ENCODE results near the gene C1QTNF4.
"Not testable (repeated sequence)": the region's sequence is repeated elsewhere in the genome, so short reads cannot be mapped to it uniquely, and the experiment has no call there.

The C1QTNF4 gene

GRCh38 chr11:47564933-47565339, 29.3 kb downstream of the C1QTNF4 start:
- DNase-seq: no peak

- DNase-seq: not testable (repeated sequence)
These were observed 29.8 kb downstream of the C1QTNF4 start for GRCh38 chr11:47564366-47564765.

- not testable (repeated sequence) for DNase-seq
These were observed 31.8 kb downstream of the C1QTNF4 start for GRCh38 chr11:47562393-47562792.

- no peak for DNase-seq
These were observed 33.8 kb downstream of the C1QTNF4 start for GRCh38 chr11:47560426-47560825.

GRCh38 chr11:47558695-47559094, 35.5 kb downstream of the C1QTNF4 start:
- no peak for DNase-seq

- not testable (repeated sequence) for DNase-seq
These were observed 37.2 kb downstream of the C1QTNF4 start for GRCh38 chr11:47557004-47557403.

GRCh38 chr11:47553406-47553743, 40.8 kb downstream of the C1QTNF4 start:
- DNase-seq: no peak

- DNase-seq: peak; percentile 67
These were observed 41.4 kb downstream of the C1QTNF4 start, which contains the start of gene CELF1 for GRCh38 chr11:47552566-47553405. TSS of gene CELF1 (minus strand) at chr11:47553132. CDS start at chr11:47499523, 53,609 bp downstream.

- DNase-seq: no peak
These were observed 42.1 kb downstream of the C1QTNF4 start for GRCh38 chr11:47552056-47552565.

GRCh38 chr11:47551086-47551485, 43.1 kb downstream of the C1QTNF4 start:
- no peak for DNase-seq

GRCh38 chr11:47550288-47551047, 43.7 kb downstream of the C1QTNF4 start:
- DNase-seq: no peak

- not testable (repeated sequence) for DNase-seq
These were observed 47.9 kb downstream of the C1QTNF4 start for GRCh38 chr11:47546274-47546673.

GRCh38 chr11:47545298-47545697, 48.9 kb downstream of the C1QTNF4 start:
- DNase-seq: no peak

- DNase-seq: no peak
These were observed 53.1 kb downstream of the C1QTNF4 start for GRCh38 chr11:47541070-47541469.

GRCh38 chr11:47539681-47540039, 54.6 kb downstream of the C1QTNF4 start:
- no peak for DNase-seq

All from NCI-H2029 treated with DMSO at 0.1 percent for 48 hours (cell line).